ENCODE data around the gene SOCS4. TPM values are rescaled to one million over a fixed set of nuclear protein-coding genes. Genes with fewer than 3 reads are reported as not detected.
"Not testable (repeated sequence)": the region's sequence is repeated elsewhere in the genome, so short reads cannot be mapped to it uniquely, and the experiment has no call there.

SOCS4 gene
- total RNA-seq, 1 donor from 2014 or later, result 23.7 TPM

GRCh38 chr14:55005071-55005470 lies 22.0 kb upstream of the SOCS4 start:
- no peaks in the 10 kb centered on the region for H3K4me1 Mint-ChIP-seq (ENCODE audit: low read depth)
- peaks cover 6% of the 10 kb centered on the region for H3K36me3 Mint-ChIP-seq (ENCODE audit: insufficient read depth)
- H3K4me3 Mint-ChIP-seq (ENCODE audit: low read depth), result no peak overlapping the region
- TF ChIP-seq CTCF (IDR thresholded peaks at IDR 0.05; ENCODE audit: unreplicated experiment), result no peak
- H3K27me3 Mint-ChIP-seq, result no peaks in the 10 kb centered on the region
- no peak for DNase-seq (ENCODE audit: low spot score, unreplicated experiment)
- H3K9me3 Mint-ChIP-seq (ENCODE audit: low read depth), result no peaks in the 10 kb centered on the region
- H3K27ac Mint-ChIP-seq, result no peak overlapping the region

GRCh38 chr14:55015006-55015405 lies 12.0 kb upstream of the SOCS4 start:
- H3K4me3 Mint-ChIP-seq (ENCODE audit: low read depth), result no peak overlapping the region
- no peak overlapping the region for H3K27ac Mint-ChIP-seq
- H3K4me1 Mint-ChIP-seq (ENCODE audit: low read depth), result no peaks in the 10 kb centered on the region
- no peak for TF ChIP-seq CTCF (IDR thresholded peaks at IDR 0.05; ENCODE audit: unreplicated experiment)
- no peaks in the 10 kb centered on the region for H3K9me3 Mint-ChIP-seq (ENCODE audit: low read depth)
- no peaks in the 10 kb centered on the region for H3K27me3 Mint-ChIP-seq
- H3K36me3 Mint-ChIP-seq (ENCODE audit: insufficient read depth), result peaks cover 15% of the 10 kb centered on the region
- DNase-seq (ENCODE audit: low spot score, unreplicated experiment), result no peak

- H3K9me3 Mint-ChIP-seq (ENCODE audit: low read depth), result no peaks in the 10 kb centered on the region
- no peak overlapping the region for H3K4me3 Mint-ChIP-seq (ENCODE audit: low read depth)
- no peak overlapping the region for H3K27ac Mint-ChIP-seq
- TF ChIP-seq CTCF (IDR thresholded peaks at IDR 0.05; ENCODE audit: unreplicated experiment), result no peak
- peaks cover 6% of the 10 kb centered on the region for H3K36me3 Mint-ChIP-seq (ENCODE audit: insufficient read depth)
- DNase-seq (ENCODE audit: low spot score, unreplicated experiment), result no peak
- peaks cover 5% of the 10 kb centered on the region for H3K4me1 Mint-ChIP-seq (ENCODE audit: low read depth)
- H3K27me3 Mint-ChIP-seq, result no peaks in the 10 kb centered on the region
Observed at GRCh38 chr14:55019968-55020554, 7.0 kb upstream of the SOCS4 start.

GRCh38 chr14:55024365-55024764 lies 2.7 kb upstream of the SOCS4 start:
- not testable (repeated sequence) for H3K27me3 Mint-ChIP-seq; H3K4me3 Mint-ChIP-seq (ENCODE audit: low read depth); H3K36me3 Mint-ChIP-seq (ENCODE audit: insufficient read depth); H3K9me3 Mint-ChIP-seq (ENCODE audit: low read depth); DNase-seq (ENCODE audit: low spot score, unreplicated experiment)
- Mint-ChIP-seq H3K4me1 (ENCODE audit: low read depth) (peaks cover 33% of the 10 kb centered on the region), H3K27ac (peak overlapping the region; percentile 72)

- Mint-ChIP-seq H3K9me3 (ENCODE audit: low read depth) (no peaks in the 10 kb centered on the region), H3K36me3 (ENCODE audit: insufficient read depth) (peaks cover 1% of the 10 kb centered on the region), H3K4me1 (ENCODE audit: low read depth) (peaks cover 36% of the 10 kb centered on the region), H3K4me3 (ENCODE audit: low read depth) (peak overlapping the region; percentile 93), H3K27ac (peak overlapping the region; percentile 97), H3K27me3 (no peaks in the 10 kb centered on the region)
- no peak for DNase-seq (ENCODE audit: low spot score, unreplicated experiment)
- TF ChIP-seq CTCF (IDR thresholded peaks at IDR 0.05; ENCODE audit: unreplicated experiment), result no peak
Observed at GRCh38 chr14:55025948-55026347, 1.1 kb upstream of the SOCS4 start.

- Mint-ChIP-seq H3K36me3 (ENCODE audit: insufficient read depth) (peaks cover 1% of the 10 kb centered on the region), H3K27me3 (no peaks in the 10 kb centered on the region), H3K9me3 (ENCODE audit: low read depth) (no peaks in the 10 kb centered on the region), H3K4me1 (ENCODE audit: low read depth) (peaks cover 41% of the 10 kb centered on the region), H3K27ac (peak overlapping the region; percentile 97), H3K4me3 (ENCODE audit: low read depth) (peak overlapping the region; percentile 93)
- DNase-seq (ENCODE audit: low spot score, unreplicated experiment), result no peak
- TF ChIP-seq CTCF (IDR thresholded peaks at IDR 0.05; ENCODE audit: unreplicated experiment), result no peak
Observed at GRCh38 chr14:55026441-55026792, 619 bp upstream of the SOCS4 start.
